Suppressor macrophage treated with lipopolysaccharide for 4 hours (primary cell): ENCODE measurements around the gene CBARP.
A peak's percentile ranks its signal among the peaks of the same experiment; 100 is the strongest.

Experiments used
- DNase-seq: peaks from one replicate; pipeline ENCODE4 v3.0.0-alpha.2; 2020

Gene CBARP

DNA sequence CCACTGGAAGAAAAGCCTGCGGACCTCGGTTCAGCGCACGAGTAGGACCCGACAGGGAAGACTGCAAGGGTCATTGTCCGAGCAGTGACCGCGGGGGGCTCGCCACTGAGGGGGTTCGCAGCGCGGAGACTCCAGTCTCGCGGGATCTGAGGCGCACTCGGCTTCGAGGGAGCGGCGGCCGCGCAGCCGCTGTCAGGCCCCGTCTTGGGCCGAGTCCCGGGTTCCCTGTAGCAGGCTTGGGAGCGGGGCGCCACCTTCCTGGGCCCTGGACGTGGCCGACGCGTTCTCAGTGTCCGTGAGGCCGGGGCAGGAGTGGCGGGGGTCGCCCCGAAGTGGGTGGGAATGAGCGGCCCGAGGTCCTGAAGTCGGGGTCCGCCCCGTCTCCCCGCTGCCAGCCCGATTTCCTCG is 37.1 kb upstream of the CBARP start:
- no peak for DNase-seq

- DNase-seq = no peak
Observed at GRCh38 chr19:1274081-1274851, 36.5 kb upstream of the CBARP start.

GRCh38 chr19:1273263-1274041 is 35.6 kb upstream of the CBARP start:
- no peak for DNase-seq

DNA sequence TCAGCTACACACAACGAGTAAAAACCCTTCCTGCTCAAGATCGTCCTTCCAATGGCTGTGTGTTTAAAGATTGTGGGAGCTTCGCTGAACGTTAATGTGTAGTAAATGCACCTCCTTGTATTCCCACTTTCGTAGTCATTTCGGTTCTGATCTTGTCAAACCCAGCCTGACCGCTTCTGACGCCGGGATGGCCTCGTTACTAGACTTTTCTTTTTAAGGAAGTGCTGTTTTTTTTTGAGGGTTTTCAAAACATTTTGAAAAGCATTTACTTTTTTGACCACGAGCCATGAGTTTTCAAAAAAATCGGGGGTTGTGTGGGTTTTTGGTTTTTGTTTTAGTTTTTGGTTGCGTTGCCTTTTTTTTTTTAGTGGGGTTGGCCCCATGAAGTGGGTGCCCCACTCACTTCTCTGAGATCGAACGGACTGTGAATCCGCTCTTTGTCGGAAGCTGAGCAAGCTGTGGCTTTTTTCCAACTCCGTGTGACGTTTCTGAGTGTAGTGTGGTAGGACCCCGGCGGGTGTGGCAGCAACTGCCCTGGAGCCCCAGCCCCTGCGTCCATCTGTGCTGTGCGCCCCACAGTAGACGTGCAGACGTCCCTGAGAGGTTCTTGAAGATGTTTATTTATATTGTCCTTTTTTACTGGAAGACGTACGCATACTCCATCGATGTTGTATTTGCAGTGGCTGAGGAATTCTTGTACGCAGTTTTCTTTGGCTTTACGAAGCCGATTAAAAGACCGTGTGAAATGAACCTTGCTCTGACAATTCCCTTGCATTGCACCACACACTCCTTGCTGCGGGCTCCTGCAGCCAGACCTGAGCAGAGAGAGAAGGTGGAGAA is 34.8 kb upstream of the CBARP start:
- no peak for DNase-seq

DNA sequence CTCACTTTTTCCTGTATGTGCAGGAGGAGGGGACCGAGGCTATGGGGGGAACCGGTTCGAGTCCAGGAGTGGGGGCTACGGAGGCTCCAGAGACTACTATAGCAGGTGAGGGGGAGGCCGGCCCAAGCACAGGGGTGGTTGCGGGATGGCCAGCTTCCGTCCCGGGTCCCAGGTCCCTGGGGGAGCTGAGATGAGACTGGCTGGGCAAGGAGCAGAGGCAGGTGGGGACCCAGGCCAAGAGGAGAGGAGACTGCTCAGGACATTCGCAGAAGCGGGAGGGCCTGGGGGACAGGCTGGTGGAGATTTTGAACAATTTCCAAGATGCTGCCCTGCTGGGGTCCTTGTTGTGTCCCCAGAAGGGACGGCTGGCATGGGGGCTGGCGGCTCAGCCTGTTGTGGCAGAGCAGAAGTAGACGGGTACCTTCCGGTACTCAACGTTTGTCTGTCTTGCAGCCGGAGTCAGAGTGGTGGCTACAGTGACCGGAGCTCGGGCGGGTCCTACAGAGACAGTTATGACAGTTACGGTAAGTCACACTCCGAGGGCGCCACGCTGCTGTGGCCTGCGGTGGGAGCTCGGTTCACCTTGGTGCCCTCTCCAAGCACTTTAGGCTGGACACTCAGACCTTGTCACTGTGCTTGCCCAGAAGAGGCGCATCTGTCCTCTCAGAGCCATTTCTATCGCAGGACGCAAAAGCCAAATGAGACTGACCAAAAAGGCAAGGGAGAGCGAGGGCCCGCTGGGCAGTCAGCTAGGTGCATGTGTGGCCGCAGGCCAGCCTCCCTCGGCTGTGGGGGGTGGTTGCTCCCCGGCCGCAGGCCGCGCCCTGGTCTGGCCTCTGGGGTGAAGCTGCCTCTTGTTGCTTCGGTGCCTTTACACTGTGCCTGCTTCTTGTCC is 34.0 kb upstream of the CBARP start:
- DNase-seq = no peak

DNA sequence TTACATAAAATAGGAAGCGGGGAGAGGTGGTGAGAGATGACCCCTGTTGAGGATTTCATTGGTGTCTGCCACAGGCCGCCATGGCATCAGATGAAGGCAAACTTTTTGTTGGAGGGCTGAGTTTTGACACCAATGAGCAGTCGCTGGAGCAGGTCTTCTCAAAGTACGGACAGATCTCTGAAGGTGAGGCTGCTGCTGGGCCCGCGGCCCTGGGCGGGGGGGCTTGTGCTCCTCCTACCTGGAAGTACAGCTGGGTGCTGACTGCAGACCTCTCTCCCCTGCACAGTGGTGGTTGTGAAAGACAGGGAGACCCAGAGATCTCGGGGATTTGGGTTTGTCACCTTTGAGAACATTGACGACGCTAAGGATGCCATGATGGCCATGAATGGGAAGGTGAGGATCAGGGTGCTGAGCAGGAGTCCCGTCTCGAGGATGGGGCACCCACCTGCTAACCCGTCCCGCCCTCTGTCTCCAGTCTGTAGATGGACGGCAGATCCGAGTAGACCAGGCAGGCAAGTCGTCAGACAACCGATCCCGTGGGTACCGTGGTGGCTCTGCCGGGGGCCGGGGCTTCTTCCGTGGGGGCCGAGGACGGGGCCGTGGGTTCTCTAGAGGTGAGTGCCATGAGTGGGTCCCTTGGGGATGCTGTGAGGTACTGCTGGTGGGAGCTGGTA is 33.2 kb upstream of the CBARP start:
- no peak for DNase-seq

GRCh38 chr19:1270213-1270853 is 32.5 kb upstream of the CBARP start:
- peak; percentile 33 for DNase-seq

DNA sequence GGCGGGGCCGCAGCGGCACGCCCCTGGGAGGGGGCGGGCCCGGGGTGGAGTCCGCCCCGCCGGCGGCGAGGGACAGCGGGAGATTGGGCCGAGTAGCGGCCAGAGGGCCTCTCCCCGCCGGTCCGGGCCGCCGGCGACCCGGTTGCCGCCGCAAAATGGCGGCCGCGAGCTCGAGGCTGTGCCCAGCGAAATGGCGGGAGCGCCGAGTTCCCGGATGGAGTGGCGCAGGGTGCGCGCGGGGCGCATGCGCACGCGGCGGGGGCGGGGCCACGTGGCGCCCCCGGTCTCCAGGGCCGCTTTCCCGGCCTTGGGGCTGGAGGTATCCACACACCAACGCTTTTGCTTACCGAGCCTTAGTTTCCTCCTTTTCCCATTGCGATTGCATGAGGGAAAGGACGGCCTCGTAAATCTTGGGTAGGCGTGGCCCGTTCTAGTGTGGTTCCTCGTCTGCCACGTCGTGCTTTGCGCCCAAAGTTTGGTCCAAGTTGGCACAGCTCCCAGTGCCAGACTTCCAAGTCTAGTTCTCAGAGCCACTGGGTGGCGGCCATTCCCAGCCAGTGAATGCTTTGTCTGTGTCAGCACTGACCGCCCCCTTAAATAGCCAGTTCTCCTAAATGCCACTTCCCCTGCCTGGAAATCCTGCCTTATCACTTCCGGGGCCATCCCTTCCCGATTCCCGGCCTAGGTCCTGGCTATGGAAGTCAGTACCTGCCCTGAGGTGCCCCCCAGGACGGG is 31.8 kb upstream of the CBARP start:
- DNase-seq = peak; percentile 94

DNA sequence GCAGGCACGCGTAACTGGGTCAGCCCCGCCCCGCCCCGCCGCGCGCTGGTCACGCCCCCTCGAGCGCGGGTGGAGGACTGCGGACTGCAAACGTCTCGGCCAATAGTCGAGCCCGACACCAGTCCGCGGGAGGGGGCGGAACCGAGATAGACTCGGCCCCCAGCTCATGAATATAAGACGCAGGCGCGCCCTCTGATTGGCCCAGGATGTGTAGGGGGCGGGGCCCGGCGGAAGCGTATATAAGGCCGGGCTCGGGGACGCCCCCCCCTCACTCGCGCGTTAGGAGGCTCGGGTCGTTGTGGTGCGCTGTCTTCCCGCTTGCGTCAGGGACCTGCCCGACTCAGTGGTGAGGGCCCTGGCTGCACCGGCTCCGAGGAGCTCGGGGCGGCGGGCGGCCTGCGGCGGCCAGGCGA is 31.3 kb upstream of the CBARP start, which contains the start of gene CIRBP:
Gene CIRBP, plus strand, starts transcription at position 268 of the 413 bp plus-strand sequence. CDS start 1,602 bp downstream, outside the sequence.
- DNase-seq = peak; percentile 100

DNA sequence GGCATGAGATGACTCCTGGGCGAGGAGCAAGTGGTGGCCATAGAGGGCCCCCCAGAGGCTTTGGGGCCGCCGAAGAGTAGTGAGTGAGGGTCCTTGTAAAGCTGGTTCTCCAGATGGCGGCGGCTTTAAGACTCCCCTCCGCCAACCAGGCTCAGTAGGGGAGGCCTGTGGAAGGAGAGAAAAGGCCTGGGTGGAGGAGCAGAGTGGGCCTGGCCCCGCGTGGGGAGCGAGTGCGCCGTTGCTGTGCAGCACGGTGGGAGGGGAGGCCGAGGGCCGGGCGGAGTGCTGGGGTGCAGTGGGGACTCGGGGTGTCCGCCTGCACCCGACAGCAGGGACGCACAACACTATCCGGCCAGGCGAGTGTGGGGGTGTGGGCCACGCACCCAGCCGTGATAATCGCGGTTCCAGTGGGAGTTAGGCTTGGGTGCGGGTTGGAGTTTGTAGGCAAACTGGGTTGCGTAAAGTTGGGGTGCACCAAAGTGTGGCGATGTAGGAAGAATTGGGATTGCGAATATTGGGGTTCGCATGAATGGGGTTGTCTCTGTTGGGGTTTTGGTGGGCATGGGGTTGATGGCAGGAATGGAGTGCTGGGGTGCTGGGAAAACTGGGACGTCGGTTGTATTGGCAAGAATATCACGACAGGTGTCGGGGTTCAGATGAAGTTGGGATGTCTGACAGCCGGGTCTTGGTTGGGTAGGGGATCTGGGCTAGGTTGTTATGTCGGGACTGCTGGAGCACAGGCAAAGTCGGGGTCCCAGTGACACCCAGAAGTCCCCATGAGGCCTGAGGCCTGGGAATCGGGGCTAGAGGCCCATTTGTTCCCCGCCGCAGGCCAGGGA is 30.6 kb upstream of the CBARP start:
- DNase-seq = no peak

- peak; percentile 42 for DNase-seq
Observed at GRCh38 chr19:1267477-1268225, 29.8 kb upstream of the CBARP start.

DNA sequence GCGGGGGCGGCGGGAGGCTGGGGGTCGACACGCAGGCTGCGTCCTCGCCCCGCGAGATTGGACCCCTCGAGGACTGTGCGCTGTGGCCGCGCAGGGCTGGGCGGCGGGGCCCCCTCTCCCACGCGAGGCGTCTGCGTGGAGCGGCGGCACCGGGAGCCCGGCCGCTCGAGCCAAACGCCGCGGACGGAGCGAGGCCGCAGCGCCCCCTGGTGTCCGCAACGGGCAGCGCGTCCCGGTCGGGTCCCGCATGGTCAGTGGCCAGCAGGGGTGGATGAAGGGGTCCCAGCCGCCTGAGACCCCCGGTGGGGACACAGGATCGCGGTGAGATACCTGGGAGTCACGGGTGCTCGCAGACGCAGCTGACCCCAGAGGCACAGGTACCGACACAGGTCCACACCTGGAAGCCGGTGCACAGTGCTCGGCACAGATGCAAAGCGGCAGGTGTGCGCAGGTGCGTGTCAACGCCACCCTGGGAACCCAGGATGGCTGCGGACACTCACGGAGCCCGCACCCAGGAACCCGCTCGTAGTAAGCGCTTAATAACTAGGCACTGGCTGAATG is 29.2 kb upstream of the CBARP start:
- DNase-seq = peak; percentile 86

DNA sequence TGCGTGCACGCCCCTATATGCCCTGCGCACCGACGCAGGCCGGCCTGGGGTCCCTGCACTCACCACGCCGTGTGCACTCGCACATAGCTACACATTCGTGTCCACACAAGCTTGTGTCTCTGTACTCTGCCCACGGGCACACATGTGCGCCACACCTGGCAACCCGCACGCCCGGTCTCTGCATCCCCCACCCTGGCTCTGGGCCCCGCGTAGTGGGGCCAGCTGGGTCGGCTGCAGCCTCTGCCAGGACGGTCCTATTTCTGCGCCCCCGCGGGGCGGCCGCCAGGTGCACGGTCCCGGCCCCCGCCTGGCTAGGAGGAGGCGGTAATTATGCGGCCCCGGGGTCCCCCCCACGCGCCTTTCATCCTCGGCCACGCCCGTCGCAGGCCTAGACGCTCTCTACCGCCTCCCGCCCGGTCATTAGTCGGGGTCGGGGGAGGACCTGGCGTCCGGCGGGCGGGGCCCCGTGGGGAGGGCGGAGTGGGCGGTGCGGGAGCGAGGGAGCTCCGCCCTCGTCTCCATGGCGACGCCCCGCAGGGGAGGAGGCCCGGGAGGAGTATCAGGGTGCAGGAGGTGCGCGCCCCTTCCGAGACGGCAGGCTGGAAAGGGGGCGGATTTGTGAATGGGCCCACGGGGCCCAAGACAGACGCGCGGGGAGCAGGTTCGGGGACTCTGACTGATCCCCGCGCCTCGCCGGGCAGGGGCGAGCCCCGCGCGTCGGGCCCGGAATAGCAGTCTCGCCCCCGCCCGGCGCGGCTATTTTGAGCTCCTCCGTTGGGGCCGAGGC is 28.5 kb upstream of the CBARP start:
- peak; percentile 91 for DNase-seq

- DNase-seq = peak; percentile 87
Observed at GRCh38 chr19:1265615-1266128, 27.9 kb upstream of the CBARP start.

DNA sequence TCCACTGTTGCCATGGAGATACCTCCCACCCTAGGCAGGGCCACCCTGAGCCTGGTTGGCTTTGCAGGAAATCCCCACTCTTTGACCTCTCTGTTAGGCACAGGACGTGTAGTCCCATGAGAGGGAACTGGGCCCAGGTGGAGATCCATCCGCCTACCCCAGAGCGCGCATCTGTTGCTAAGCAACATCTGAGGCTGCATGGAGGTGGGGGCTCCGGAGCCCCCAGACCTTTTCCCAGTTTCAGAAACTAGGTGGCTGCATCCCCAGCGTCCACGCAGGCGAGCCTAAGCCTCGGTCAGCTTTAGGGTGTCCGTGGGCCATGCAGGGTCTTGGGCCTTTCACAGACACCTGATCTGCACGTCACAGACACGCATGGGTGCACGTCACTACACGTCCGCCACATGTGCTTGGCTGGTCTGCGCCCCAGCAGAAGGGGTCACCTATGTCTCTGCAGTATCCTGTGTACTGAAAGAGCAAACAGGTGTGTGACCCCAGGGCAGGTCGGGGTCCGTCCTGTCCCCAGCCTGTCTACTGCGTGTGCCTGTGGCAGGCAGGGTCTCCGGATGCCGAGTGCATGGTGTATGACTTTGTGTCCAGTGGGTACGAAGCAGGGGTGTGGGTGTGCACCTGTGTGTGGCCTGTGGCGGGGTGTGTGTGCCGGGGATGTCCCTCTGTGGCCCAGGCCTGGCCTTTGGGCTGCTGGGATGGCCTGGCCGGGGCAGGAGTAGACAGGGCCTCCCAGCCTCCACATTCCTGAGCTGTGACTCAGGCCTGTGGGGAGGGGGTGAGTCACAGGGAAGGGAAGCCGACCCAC is 27.2 kb upstream of the CBARP start:
- DNase-seq = peak; percentile 65

DNA sequence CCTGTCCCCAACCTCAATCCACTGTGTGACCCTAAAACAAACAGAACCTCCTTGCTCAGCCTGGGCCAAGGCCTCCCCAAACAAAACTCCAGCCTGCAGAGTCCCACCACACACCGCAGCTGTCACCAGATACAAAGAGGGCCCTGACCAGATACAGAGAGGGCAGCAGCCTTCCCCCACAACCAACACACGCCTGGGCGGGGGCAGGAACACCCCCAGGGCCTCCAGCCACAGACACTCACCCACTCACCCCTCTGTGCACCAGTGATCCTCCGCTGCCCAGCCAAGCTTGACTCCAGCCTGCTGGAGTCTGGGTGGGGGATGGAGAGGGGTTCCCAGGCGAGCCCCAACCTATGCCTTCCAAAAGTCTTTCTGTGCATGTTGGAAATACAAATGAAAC is 25.4 kb upstream of the CBARP start:
- no peak for DNase-seq
